A673 (cell line): ENCODE results near the gene PBRM1. TPM values are rescaled to one million over a fixed set of nuclear protein-coding genes. Genes with fewer than 3 reads are reported as not detected.

Source experiments
- BruUV-seq: library from RNA; stranded (reverse); fragments of 400-500 nt; replicated peaks from 2 replicates; lab custom pipeline; 2021; lab: Mats Ljungman, UMichigan
- CTCF ChIA-PET: fragments of 300-600 bp; sonication (Branson Sonifier 250); formaldehyde crosslinking; loops from one replicate; lab custom pipeline; 2022; ENCODE audit warnings: antibody characterized with exemption; lab: Charles Lee
- POLR2A ChIA-PET: fragments of 300-600 bp; sonication (Branson Sonifier 250); formaldehyde crosslinking; loops from one replicate; lab custom pipeline; 2022; ENCODE audit warnings: antibody characterized with exemption; ENCODE audit not compliant: low non-redundant PET; lab: Charles Lee
- DNase-seq: peaks from one replicate; pipeline ENCODE4 v3.0.0-alpha.2; 2015; ENCODE audit warnings: low spot score
- H3K27ac ChIP-seq: fragments of 200-600 bp; sonication (generic); 2 replicates; pipeline ENCODE4 v1.5.1; 2016; ENCODE audit warnings: mixed run types, low read depth, mild to moderate bottlenecking, mixed read lengths, antibody characterized with exemption, low read length; ENCODE audit not compliant: poor library complexity, severe bottlenecking
- H3K27me3 ChIP-seq: fragments of 200-600 bp; sonication (generic); replicated peaks from 2 replicates; pipeline ENCODE4 v1.6.1; 2017; ENCODE audit warnings: mixed run types, low read depth, mild to moderate bottlenecking, mixed read lengths, antibody characterized with exemption, low read length; ENCODE audit not compliant: insufficient read depth, poor library complexity
- H3K36me3 ChIP-seq: fragments of 200-600 bp; sonication (generic); 2 replicates; pipeline ENCODE4 v1.6.1; 2016; ENCODE audit warnings: mixed run types, mild to moderate bottlenecking, mixed read lengths, antibody characterized with exemption, low read length; ENCODE audit not compliant: insufficient read depth, poor library complexity, severe bottlenecking
- H3K4me1 ChIP-seq: fragments of 200-600 bp; sonication (generic); 2 replicates; pipeline ENCODE4 v1.6.1; 2017; ENCODE audit warnings: mixed run types, mild to moderate bottlenecking, mixed read lengths, antibody characterized with exemption, low read length; ENCODE audit not compliant: insufficient read depth, poor library complexity, severe bottlenecking
- H3K4me3 ChIP-seq: fragments of 200-600 bp; sonication (generic); 2 replicates; pipeline ENCODE4 v1.5.1; 2016; ENCODE audit warnings: low read depth, mixed run types, mild to moderate bottlenecking, mixed read lengths, low read length; ENCODE audit not compliant: poor library complexity, severe bottlenecking
- H3K9me3 ChIP-seq: fragments of 200-600 bp; sonication (generic); 2 replicates; pipeline ENCODE4 v1.6.1; 2016; ENCODE audit warnings: mixed run types, low read depth, mild to moderate bottlenecking, mixed read lengths, antibody characterized with exemption, low read length; ENCODE audit not compliant: poor library complexity, severe bottlenecking
- CTCF ChIP-seq: fragments of 300-800, 200-600 bp; sonication (generic); conservative IDR thresholded peaks from 2 replicates; pipeline ENCODE4 v1.5.1; 2017; ENCODE audit warnings: low read depth, mild to moderate bottlenecking, antibody characterized with exemption, low read length, moderate library complexity, mixed read lengths
- EZH2 ChIP-seq: fragments of 200-600 bp; sonication (generic); IDR thresholded peaks from 2 replicates; pipeline ENCODE4 v1.6.1; 2017; ENCODE audit warnings: borderline replicate concordance, low read depth, mild to moderate bottlenecking, mixed read lengths, antibody characterized with exemption, low read length; ENCODE audit not compliant: poor library complexity, severe bottlenecking
- intact Hi-C: fragments of 100-400 bp; cut with micrococcal nuclease; formaldehyde crosslinking; loops from one replicate; pipeline ENCODE4 v1.10.0; 2022; ENCODE audit not compliant: unreplicated experiment
- total RNA-seq: library from RNA; stranded (reverse); gene quantifications from 2 replicates; pipeline ENCODE4 v1.2.3, GENCODE V29; 2021

Gene PBRM1
- total RNA-seq, 1 experiment from 2014 or later, result 65.0 TPM

- BruUV-seq, result no TSS peak
- Histone ChIP-seq H3K9me3 (no peaks in the 10 kb centered on the region), H3K27me3 (no peaks in the 10 kb centered on the region), H3K4me1 (no peaks in the 10 kb centered on the region), H3K27ac (no peak overlapping the region), H3K4me3 (no peak overlapping the region), H3K36me3 (peaks cover 10% of the 10 kb centered on the region)
- TF ChIP-seq CTCF (no peak), EZH2 (no peak)
- intact Hi-C loops, result no loop called here
- ChIA-PET POLR2A (no interaction called here), CTCF (no interaction called here)
- DNase-seq, result no peak
Measured at GRCh38 chr3:52620580-52620979, 65.1 kb downstream of the PBRM1 start.

- BruUV-seq, result no TSS peak
- CTCF ChIA-PET, result no interaction called here
- Histone ChIP-seq H3K4me1 (no peaks in the 10 kb centered on the region), H3K27ac (no peak overlapping the region), H3K36me3 (peaks cover 10% of the 10 kb centered on the region), H3K9me3 (no peaks in the 10 kb centered on the region), H3K4me3 (no peak overlapping the region), H3K27me3 (no peaks in the 10 kb centered on the region)
- no peak for DNase-seq
- TF ChIP-seq CTCF, result no peak
- no peak for TF ChIP-seq EZH2
- intact Hi-C loops, result no loop called here
- POLR2A ChIA-PET, result no interaction called here
Measured at GRCh38 chr3:52615166-52615565, 70.5 kb downstream of the PBRM1 start.

- no peak for DNase-seq
- H3K4me1 ChIP-seq, result no peaks in the 10 kb centered on the region
- POLR2A ChIA-PET, result no interaction called here
- no peaks in the 10 kb centered on the region for H3K9me3 ChIP-seq
- no peaks in the 10 kb centered on the region for H3K27me3 ChIP-seq
- no TSS peak for BruUV-seq
- CTCF ChIA-PET, result no interaction called here
- TF ChIP-seq EZH2 (no peak), CTCF (no peak)
- peaks cover 10% of the 10 kb centered on the region for H3K36me3 ChIP-seq
- H3K27ac ChIP-seq, result no peak overlapping the region
- H3K4me3 ChIP-seq, result no peak overlapping the region
- intact Hi-C loops, result no loop called here
Measured at GRCh38 chr3:52614689-52615088, 71.0 kb downstream of the PBRM1 start.
